H9 (cell line): ENCODE data around the gene ARHGEF10L. TPM values are rescaled to one million over a fixed set of nuclear protein-coding genes. Genes with fewer than 3 reads are reported as not detected.
A peak's percentile ranks its signal among the peaks of the same experiment; 100 is the strongest.

Experiments used
- DNase-seq: peaks from one replicate; pipeline ENCODE4 v3.0.0-alpha.2; 2017
- H2AFZ ChIP-seq: one replicate; pipeline ENCODE4 v1.6.1; 2013; ENCODE audit warnings: mild to moderate bottlenecking, low read length, control low read depth, moderate library complexity
- H2AK5ac ChIP-seq: 2 replicates; pipeline ENCODE4 v1.6.1; 2013; ENCODE audit warnings: low read length, control low read depth, mixed read lengths; ENCODE audit not compliant: insufficient read length
- H2BK120ac ChIP-seq: one replicate; pipeline ENCODE4 v1.6.1; 2013; ENCODE audit warnings: low read depth, mild to moderate bottlenecking, low read length, control low read depth, inconsistent platforms; ENCODE audit not compliant: poor library complexity, severe bottlenecking
- H2BK12ac ChIP-seq: 2 replicates; pipeline ENCODE4 v1.6.1; 2013; ENCODE audit warnings: low read length, control low read depth, mixed read lengths, low read depth; ENCODE audit not compliant: insufficient read length
- H2BK15ac ChIP-seq: 2 replicates; pipeline ENCODE4 v1.6.1; 2013; ENCODE audit warnings: low read depth, low read length, control low read depth
- H2BK20ac ChIP-seq: one replicate; pipeline ENCODE4 v1.6.1; 2013; ENCODE audit warnings: low read depth, mild to moderate bottlenecking, low read length, control low read depth, inconsistent platforms; ENCODE audit not compliant: poor library complexity, severe bottlenecking
- H2BK5ac ChIP-seq: 2 replicates; pipeline ENCODE4 v1.6.1; 2013; ENCODE audit warnings: low read length, control low read depth, mixed read lengths; ENCODE audit not compliant: insufficient read length
- H3K14ac ChIP-seq: 2 replicates; pipeline ENCODE4 v1.6.1; 2013; ENCODE audit warnings: low read length, control low read depth; ENCODE audit not compliant: insufficient read depth
- H3K18ac ChIP-seq: 2 replicates; pipeline ENCODE4 v1.6.1; 2013; ENCODE audit warnings: low read depth, mild to moderate bottlenecking, mixed read lengths, low read length, control low read depth; ENCODE audit not compliant: insufficient read length
- H3K23ac ChIP-seq: 2 replicates; pipeline ENCODE4 v1.6.1; 2013; ENCODE audit warnings: low read length, control low read depth, mixed read lengths, low read depth; ENCODE audit not compliant: insufficient read length
- H3K23me2 ChIP-seq: 2 replicates; pipeline ENCODE4 v1.6.1; 2013; ENCODE audit warnings: low read depth, mild to moderate bottlenecking, mixed read lengths, low read length, control low read depth; ENCODE audit not compliant: insufficient read length, poor library complexity, severe bottlenecking
- H3K27ac ChIP-seq: 2 replicates; pipeline ENCODE4 v1.5.1; 2013; ENCODE audit warnings: low read length, control low read depth, mixed read lengths, low read depth; ENCODE audit not compliant: insufficient read length
- H3K27me3 ChIP-seq: 2 replicates; pipeline ENCODE4 v1.6.1; 2013; ENCODE audit warnings: low read length, control low read depth, inconsistent platforms; ENCODE audit not compliant: insufficient read depth
- H3K4ac ChIP-seq: 2 replicates; pipeline ENCODE4 v1.6.1; 2013; ENCODE audit warnings: low read depth, mild to moderate bottlenecking, control low read depth, inconsistent platforms, low read length, moderate library complexity
- H3K4me1 ChIP-seq: 2 replicates; pipeline ENCODE4 v1.6.1; 2013; ENCODE audit warnings: low read length, control low read depth, inconsistent platforms; ENCODE audit not compliant: insufficient read depth
- H3K4me2 ChIP-seq: 2 replicates; pipeline ENCODE4 v1.6.1; 2013; ENCODE audit warnings: low read length, control low read depth, mixed read lengths; ENCODE audit not compliant: insufficient read length, insufficient read depth
- H3K56ac ChIP-seq: 2 replicates; pipeline ENCODE4 v1.6.1; 2013; ENCODE audit warnings: low read depth, mild to moderate bottlenecking, mixed read lengths, low read length, control low read depth; ENCODE audit not compliant: insufficient read length
- H3K79me1 ChIP-seq: 2 replicates; pipeline ENCODE4 v1.6.1; 2013; ENCODE audit warnings: low read depth, mild to moderate bottlenecking, moderate library complexity, low read length, control low read depth, inconsistent platforms; ENCODE audit not compliant: insufficient read depth, poor library complexity, severe bottlenecking
- H3K79me2 ChIP-seq: 2 replicates; pipeline ENCODE4 v1.6.1; 2013; ENCODE audit warnings: low read length, control low read depth, inconsistent platforms; ENCODE audit not compliant: insufficient read depth
- H3K9ac ChIP-seq: 2 replicates; pipeline ENCODE4 v1.6.1; 2013; ENCODE audit warnings: low read length, control low read depth, mixed read lengths; ENCODE audit not compliant: insufficient read length; ENCODE audit errors: extremely low read depth
- H3K9me3 ChIP-seq: one replicate; pipeline ENCODE4 v1.6.1; 2013; ENCODE audit warnings: low read depth, low read length, inconsistent platforms; ENCODE audit not compliant: control insufficient read depth
- H3T11ph ChIP-seq: one replicate; pipeline ENCODE4 v1.6.1; 2013; ENCODE audit warnings: mild to moderate bottlenecking, low read length, control low read depth, inconsistent platforms
- H4K20me1 ChIP-seq: one replicate; pipeline ENCODE4 v1.6.1; 2013; ENCODE audit not compliant: control insufficient read depth, insufficient read length, insufficient read depth
- H4K5ac ChIP-seq: 2 replicates; pipeline ENCODE4 v1.6.1; 2013; ENCODE audit warnings: low read depth, mild to moderate bottlenecking, mixed read lengths, low read length, control low read depth; ENCODE audit not compliant: insufficient read length
- H4K8ac ChIP-seq: replicated peaks from 2 replicates; pipeline ENCODE4 v1.6.1; 2013; ENCODE audit warnings: low read length, control low read depth, mixed read lengths, low read depth; ENCODE audit not compliant: insufficient read length
- H4K91ac ChIP-seq: 2 replicates; pipeline ENCODE4 v1.6.1; 2013; ENCODE audit warnings: low read depth, mild to moderate bottlenecking, moderate library complexity, mixed read lengths, low read length, control low read depth; ENCODE audit not compliant: insufficient read length
- H3K27ac Mint-ChIP-seq, 3 experiments: 2 replicates in 2 of 3; 3 replicates in 1 of 3; pipeline ENCODE4 v1.8.0; 2020 to 2021; ENCODE audit warnings: mixed read lengths in 3 of 3, mild to moderate bottlenecking in 1 of 3, moderate library complexity in 1 of 3
- H3K27me3 Mint-ChIP-seq: 2 replicates; pipeline ENCODE4 v1.8.0; 2021; ENCODE audit warnings: low read depth, mild to moderate bottlenecking, moderate library complexity, mixed read lengths
- H3K36me3 Mint-ChIP-seq, 3 experiments: 2 replicates in 2 of 3; 3 replicates in 1 of 3; pipeline ENCODE4 v1.8.0; 2020 to 2021; ENCODE audit warnings: low read depth in 3 of 3, mixed read lengths in 3 of 3; ENCODE audit not compliant: insufficient read depth in 1 of 3
- H3K4me1 Mint-ChIP-seq, 2 experiments: 2 replicates each; pipeline ENCODE4 v1.8.0; 2020; ENCODE audit warnings: mixed read lengths in 2 of 2
- H3K4me3 Mint-ChIP-seq, 2 experiments: 2 replicates in 1 of 2; 3 replicates in 1 of 2; pipeline ENCODE4 v1.8.0; 2020 to 2021; ENCODE audit warnings: mild to moderate bottlenecking in 2 of 2, mixed read lengths in 2 of 2, moderate library complexity in 1 of 2
- H3K9me3 Mint-ChIP-seq, 2 experiments: 2 replicates in 1 of 2; 3 replicates in 1 of 2; pipeline ENCODE4 v1.8.0; 2020; ENCODE audit warnings: mild to moderate bottlenecking in 2 of 2, mixed read lengths in 2 of 2, moderate library complexity in 1 of 2
- CTCF ChIP-seq: fragments of 200-600 bp; sonication (generic); conservative IDR thresholded peaks from 3 replicates; pipeline ENCODE4 v1.8.0; 2021; ENCODE audit warnings: antibody characterized with exemption, mild to moderate bottlenecking
- WGBS: extraction: QIAGEN DNeasy Blood & Tissue Kit; methylation state at CpG from one replicate; pipeline ENCODE4 v1.1.7; 2013; ENCODE audit warnings: missing lambda C conversion rate, low lambda C conversion rate, mixed read lengths; ENCODE audit not compliant: insufficient read length; ENCODE audit errors: extremely low coverage; 5-methylcytosine and 5-hydroxymethylcytosine counted together
- total RNA-seq: library from RNA; stranded (reverse); gene quantifications from 2 replicates; pipeline ENCODE4 v1.2.1, GENCODE V29; 2021

ARHGEF10L gene
- total RNA-seq, 1 experiment from 2014 or later, result 20.2 TPM

DNA sequence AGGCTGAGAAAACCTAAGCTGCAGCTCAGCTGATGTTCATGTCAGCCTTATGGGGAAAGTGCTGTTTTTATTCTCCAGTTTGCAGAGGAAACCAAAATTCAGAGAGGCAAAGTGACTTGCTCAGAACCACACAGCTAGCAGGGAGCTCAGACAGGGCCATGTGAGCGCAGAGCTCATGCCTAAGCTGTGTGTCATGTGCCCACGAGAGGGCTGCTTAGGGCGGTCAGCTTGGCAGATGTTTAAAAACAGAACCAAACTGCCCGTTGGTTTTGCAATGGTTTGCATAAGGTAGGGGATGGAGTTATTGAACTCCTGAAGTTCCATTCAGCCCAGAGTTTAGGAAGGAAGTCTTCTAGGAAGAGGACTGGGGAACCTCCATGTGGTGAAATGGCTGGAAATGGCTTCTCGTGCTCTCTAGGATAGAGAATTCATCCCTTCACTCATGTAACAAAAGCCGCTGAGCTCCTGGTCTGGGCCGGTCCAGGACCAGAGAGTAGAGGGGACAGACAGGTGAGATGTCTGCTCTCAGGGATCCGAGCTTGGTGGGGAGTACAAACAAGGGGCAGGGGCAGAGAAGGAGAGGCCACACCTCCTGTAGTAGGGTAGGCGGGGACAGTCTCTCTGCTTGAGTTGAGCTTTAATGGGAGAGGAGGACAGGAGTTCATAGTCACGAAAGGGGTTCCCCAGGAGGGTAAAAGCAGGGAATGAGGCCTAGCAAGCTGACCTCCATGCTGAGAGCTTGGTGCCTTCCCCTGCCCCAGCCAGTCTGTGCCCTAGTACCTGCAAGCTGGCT lies 46.9 kb downstream of the ARHGEF10L start:
- TF ChIP-seq CTCF, result no peak

More for the DNA sequence above, 46.9 kb downstream of the ARHGEF10L start:
- Histone ChIP-seq H3K23me2 (no peaks in the 10 kb centered on the region), H3K56ac (no peak overlapping the region), H4K20me1 (no peaks in the 10 kb centered on the region), H3K4ac (no peak overlapping the region), H3K18ac (no peak overlapping the region), H2BK12ac (no peak overlapping the region), H3K4me1 (peaks cover 10% of the 10 kb centered on the region; the same call in 1 of the 2 replicates), H3K27ac (no peak overlapping the region), H3K9ac (no peak overlapping the region), H2AK5ac (no peak overlapping the region), H4K91ac (no peak overlapping the region), H2BK5ac (no peak overlapping the region), H4K8ac (no peak overlapping the region), H2BK15ac (no peak overlapping the region), H3K9me3 (no peaks in the 10 kb centered on the region), H3T11ph (no peak overlapping the region), H3K79me1 (no peaks in the 10 kb centered on the region), H3K27me3 (no peaks in the 10 kb centered on the region), H2AFZ (no peak overlapping the region), H3K14ac (peak overlapping the region; percentile 64), H2BK120ac (no peak overlapping the region), H4K5ac (no peak overlapping the region), H3K79me2 (no peaks in the 10 kb centered on the region; the same call in 1 of the 2 replicates), H3K4me2 (no peak overlapping the region), H2BK20ac (no peak overlapping the region), H3K23ac (no peak overlapping the region)
- Mint-ChIP-seq H3K36me3 (peaks cover 3 to 40% (median 34%) of the 10 kb centered on the region in 3 experiments; a peak in 5 of 7 replicates), H3K4me3 (peak overlapping the region in 1 of 2 experiments; percentile 67; a peak in 2 of 5 replicates), H3K27me3 (no peaks in the 10 kb centered on the region), H3K4me1 (peaks cover 53 to 61% of the 10 kb centered on the region in 2 experiments), H3K27ac (peak overlapping the region; percentile 86 to 89 (median 89); a peak in 6 of 7 replicates), H3K9me3 (no peaks in the 10 kb centered on the region; a peak in 1 of 5 replicates)
- WGBS, result no CpG with 5 or more reads among the region's 10 CpGs
- peak; percentile 72 for DNase-seq
